GM10847 (cell line): ENCODE measurements around the gene KRTAP12-4.
"Not testable (repeated sequence)": the region's sequence is repeated elsewhere in the genome, so short reads cannot be mapped to it uniquely, and the experiment has no call there.

Experiments used
- POLR2A ChIP-seq: IDR thresholded peaks from 2 replicates; pipeline ENCODE4 v1.6.1; 2011; ENCODE audit not compliant: insufficient read length; ENCODE audit errors: extremely low read depth

Gene KRTAP12-4

DNA sequence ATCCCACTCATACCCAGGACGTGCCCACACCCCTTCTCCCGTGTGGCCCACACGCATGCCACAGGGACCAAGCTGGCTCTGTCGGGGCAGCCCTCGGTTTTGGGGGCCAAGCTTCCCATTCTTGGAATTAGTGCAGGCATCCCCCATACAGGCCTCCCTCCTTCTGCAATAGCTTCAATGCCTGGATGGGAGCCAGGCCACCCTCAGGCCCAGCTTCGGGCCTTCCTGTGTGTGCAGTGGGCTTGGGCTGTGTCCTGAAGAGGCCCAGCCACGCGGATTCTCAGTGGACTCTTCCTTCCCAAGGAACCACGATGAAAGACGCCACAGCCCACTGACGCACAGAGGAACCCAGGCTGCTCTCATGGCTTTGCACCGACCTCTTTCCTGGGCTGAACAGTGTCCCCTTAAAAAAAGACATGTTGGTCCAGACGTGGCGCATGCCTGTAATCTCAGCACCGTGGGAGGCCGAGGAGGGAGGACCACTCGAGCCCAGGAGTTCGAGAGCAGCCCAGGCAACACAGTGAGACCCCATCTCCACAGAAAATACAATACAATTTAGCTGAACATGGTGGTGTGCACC is 4.8 kb downstream of the KRTAP12-4 start:
- TF ChIP-seq POLR2A, result no peak

DNA sequence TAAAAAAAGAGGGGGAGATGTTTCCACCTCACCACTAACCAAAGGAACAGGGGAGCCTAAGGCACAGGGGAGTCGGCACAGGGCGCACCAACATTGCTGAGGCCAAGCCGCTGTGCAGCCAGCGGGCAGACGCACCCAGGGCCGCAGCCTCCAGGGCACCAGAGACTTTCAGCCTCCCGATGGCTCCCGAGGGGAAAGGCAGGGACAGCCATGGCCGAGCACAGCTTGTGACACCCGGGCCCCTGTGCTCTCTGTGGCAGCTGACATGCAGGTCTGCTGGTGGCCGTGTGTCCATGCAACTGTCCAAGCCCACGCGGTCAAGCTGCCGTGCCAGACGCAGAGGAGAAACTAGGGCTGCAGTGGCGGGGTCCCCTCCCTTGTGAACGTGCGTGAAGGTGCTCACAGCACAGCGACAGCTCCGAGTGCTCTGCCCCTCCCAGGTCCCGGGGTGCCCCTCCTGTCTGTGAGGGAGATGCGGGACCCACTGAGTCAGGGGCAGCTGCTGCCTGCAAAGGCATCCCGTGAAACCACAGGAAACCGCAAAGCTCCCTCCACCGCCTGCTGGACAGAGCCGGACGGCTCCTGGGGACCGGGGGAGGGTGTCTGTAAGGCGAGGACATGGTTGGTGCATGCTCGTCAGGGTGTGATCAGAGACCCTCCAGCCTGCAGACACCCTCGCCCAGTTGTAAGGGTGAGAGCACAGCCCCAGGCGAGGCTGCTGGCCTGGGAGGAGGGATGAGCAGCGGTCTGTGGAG is 5.7 kb downstream of the KRTAP12-4 start:
- TF ChIP-seq POLR2A, result no peak

DNA sequence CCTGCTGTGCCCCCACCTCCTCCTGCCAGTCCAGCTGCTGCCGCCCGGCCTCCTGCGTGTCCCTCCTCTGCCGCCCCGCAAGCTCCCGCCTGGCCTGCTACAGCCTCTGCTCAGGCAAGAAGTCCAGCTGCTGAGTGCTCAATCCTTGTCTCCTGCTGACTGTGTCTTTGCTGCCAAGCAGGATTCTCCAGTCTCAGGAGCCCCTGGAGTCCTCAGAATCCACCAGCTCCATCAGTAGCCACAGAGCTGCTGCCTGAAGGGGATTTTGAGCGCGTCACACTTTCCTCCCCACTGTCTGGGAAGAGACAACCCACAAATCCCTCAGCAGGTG is 7.3 kb downstream of the KRTAP12-4 start:
- no peak for TF ChIP-seq POLR2A

DNA sequence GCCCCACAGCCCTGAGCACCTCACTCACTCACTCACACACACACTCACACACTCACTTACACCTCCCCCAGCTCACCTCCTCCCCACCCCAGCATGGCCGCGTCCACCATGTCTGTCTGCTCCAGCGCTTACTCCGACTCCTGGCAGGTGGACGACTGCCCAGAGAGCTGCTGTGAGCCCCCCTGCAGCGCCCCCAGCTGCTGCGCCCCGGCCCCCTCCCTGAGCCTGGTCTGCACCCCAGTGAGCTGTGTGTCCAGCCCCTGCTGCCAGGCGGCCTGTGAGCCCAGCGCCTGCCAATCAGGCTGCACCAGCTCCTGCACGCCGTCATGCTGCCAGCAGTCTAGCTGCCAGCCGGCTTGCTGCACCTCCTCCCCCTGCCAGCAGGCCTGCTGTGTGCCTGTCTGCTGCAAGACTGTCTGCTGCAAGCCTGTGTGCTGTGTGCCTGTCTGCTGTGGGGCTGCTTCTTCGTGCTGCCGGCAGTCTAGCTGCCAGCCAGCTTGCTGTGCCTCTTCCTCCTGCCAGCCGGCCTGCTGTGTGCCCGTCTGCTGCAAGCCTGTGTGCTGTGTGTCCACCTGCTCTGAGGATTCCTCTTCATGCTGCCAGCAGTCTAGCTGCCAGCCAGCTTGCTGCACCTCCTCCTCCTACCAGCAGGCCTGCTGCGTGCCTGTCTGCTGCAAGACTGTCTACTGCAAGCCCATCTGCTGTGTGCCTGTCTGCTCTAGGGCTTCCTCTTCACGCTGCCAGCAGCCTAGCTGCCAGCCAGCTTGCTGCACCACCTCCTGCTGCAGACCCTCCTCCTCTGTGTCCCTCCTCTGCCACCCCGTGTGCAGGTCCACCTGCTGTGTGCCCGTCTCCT is 7.9 kb downstream of the KRTAP12-4 start, which contains the start of gene KRTAP10-11:
KRTAP10-11 (plus strand) TSS at position 49 of the 856 bp plus-strand sequence; CDS start at position 94, 45 bp downstream.
- TF ChIP-seq POLR2A, result not testable (repeated sequence)

DNA sequence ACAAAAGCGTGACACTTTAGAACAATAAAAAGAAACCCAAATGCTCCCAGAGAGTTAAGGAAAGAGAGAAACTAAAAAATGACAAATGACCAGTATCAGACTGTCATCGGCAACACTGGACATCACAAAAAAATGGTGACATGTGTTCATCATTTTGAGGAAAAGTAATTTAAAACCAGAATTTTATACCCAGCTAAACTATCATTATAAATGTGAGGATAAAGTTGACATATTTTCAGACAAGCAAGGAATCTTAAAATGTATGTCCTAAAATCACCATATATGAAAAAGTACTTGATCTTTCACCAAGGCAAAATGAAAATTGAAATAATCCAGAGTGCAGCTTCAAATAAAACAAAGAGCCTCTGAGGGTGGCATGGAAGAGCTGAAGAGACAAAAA is 9.6 kb downstream of the KRTAP12-4 start:
- no peak for TF ChIP-seq POLR2A

DNA sequence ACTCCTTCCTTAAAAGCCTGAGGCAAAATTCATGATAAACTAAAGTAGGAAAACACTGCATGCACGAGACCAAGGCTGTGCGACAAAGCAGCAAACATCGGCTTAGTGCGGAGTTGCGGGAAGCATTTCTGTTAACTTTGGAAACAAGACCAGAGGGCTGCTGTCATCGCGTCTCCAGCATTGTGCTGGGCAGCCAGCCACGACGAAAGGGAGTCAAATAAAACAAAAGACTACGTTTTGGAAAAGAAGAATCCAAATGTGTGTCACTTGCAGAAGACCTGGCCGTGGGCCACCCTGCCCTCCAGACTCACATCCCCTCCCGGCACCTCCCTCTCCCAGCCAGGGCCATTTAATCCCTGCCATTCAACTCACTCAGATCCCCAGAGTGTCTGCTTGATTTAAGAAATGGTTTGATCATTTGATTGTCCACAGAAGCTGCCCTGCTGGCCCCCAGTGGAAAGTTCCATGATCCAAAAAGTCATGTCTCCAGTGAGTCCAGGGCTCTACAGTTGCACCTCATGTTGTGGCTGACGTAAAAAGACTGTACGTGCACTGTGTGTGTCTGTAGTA is 10.6 kb downstream of the KRTAP12-4 start:
- no peak for TF ChIP-seq POLR2A

DNA sequence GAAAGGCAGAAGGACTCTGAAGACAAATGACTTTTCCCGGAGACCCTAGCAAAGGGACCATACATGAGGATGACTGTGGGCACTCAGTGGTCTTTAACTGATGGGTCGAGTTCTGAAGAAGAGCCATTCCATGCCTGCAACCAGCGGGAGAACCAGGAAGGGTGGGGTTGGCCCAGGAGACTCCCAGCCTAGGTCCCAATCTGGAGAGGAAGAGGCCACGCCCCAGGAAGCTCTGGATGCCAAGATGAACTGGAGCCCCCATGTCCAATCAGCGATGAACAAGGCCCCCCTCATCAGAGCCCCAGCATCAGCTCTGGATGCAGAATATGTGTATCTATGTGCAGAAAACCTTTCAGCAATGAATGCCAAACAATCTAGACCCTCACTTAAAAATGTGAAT is 13.7 kb downstream of the KRTAP12-4 start:
- no peak for TF ChIP-seq POLR2A

DNA sequence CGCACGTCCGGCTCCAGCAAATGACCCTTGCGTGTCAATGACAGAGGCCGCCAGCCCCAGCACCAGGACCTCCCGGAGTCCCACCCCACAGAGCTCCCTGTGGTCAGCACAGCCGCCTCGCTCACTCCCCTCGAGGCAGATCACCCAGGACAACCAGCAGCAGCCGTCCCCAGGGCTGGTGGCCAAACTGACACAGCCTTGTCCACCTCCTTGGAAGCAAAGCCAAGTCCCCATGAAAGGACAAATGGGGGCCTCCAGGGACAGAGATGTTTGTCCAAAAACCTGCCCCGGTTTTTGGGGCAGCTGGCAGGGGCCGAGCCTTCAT is 15.2 kb downstream of the KRTAP12-4 start:
- TF ChIP-seq POLR2A, result no peak

DNA sequence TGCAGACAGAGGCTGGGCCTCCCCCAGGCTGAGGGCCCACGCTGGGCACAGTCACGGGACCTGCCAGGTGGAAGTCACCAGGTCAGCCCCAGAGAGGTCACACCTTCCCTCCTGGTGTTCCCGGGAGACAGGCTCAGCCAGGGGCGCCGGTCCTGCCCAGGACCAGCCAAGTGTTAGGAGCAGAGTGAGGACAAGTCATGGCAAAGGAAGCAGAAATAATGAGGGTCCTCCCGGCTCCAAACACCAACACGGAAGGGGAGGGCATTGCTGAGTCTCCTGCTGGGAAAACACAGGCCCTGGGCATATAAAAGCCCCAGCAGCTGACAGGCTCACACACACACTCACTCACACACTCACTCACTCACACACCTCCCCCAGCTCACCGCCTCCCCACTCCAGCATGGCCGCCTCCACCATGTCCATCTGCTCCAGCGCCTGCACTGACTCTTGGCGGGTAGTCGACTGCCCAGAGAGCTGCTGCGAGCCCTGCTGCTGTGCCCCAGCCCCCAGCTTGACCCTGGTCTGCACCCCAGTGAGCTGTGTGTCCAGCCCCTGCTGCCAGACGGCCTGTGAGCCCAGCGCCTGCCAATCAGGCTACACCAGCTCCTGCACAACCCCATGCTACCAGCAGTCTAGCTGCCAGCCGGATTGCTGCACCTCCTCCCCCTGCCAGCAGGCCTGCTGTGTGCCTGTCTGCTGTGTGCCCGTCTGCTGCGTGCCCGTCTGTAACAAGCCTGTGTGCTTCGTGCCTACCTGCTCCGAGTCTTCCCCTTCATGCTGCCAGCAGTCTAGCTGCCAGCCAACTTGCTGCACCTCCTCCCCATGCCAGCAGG is 17.2 kb downstream of the KRTAP12-4 start, which contains the start of gene KRTAP10-10:
KRTAP10-10 (plus strand) TSS at position 339 of the 833 bp plus-strand sequence; CDS start at position 401, 62 bp downstream.
- TF ChIP-seq POLR2A, result no peak

DNA sequence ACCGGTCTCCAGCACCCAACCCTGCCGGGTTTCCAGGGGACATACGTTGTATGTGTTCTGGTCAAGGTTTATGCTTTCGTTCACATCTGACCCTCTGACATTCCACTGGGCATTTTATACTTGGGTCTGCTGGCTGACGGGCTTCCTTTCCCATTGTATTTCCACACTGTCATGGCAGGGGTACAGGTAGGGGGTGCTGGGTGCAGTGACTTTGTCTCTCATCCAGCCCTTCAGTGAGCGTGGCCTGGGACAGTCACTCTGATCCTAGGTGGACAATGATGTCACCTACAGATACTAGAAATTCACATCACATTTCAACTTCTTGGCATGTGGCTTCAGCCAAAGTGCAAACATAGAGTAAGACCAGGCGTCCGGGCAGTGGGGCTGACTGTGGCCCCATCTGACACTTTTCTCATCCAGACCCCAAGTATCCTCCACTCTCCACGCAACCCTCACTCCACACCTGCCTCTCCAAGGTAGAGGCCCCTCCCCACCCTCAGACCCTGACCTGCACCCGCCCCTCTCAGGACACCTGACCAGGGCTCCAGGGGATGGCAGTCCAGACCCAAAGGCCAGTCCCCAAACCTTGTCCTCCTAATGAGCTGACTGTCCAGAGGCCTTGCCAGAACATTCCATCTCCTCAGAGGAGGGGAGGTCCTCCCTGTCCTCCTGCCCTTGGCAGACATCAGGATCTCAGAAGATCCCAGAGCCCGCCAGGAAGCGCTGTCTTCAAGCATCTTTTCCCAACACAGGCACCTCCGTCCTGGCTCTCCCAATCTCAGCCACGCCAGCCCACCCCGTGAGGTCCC is 18.0 kb downstream of the KRTAP12-4 start:
- no peak for TF ChIP-seq POLR2A

DNA sequence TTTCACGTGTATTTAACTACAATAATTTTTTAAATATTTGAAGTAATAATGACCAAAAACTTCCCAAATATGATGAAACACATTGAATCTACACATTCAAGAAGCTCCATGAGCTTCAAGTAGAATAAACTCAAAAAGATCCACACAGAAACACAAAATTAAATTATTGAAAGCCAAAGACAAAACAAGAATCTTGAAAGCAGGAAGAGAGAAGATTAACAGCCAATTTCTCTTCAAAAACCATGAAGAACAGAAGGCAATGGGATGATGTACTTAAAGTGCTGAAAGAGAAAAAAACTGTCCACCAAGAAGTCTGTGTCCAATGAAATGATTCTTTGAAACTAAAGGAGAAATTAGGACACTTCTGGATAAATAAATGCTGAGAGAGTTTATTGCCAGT is 22.4 kb downstream of the KRTAP12-4 start:
- no peak for TF ChIP-seq POLR2A

DNA sequence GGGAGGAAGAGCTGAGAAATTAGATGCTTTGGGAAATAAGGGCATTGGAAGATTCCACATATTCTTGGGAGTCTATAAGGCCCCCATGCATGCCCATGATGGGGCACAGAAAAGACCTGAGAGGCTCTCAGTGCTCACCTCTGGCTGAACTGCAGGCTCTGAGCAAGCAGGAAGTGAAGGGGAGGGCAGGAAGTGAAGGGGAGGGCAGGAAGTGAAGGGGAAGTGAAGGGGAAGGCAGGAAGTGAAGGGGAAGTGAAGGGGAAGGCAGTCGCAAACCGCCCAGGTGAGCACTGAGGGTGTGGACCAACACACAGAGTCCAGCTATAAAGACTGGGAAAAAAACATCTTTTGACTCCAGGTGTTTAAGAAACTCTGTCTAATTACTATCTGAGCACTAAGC is 24.0 kb downstream of the KRTAP12-4 start:
- TF ChIP-seq POLR2A, result no peak

DNA sequence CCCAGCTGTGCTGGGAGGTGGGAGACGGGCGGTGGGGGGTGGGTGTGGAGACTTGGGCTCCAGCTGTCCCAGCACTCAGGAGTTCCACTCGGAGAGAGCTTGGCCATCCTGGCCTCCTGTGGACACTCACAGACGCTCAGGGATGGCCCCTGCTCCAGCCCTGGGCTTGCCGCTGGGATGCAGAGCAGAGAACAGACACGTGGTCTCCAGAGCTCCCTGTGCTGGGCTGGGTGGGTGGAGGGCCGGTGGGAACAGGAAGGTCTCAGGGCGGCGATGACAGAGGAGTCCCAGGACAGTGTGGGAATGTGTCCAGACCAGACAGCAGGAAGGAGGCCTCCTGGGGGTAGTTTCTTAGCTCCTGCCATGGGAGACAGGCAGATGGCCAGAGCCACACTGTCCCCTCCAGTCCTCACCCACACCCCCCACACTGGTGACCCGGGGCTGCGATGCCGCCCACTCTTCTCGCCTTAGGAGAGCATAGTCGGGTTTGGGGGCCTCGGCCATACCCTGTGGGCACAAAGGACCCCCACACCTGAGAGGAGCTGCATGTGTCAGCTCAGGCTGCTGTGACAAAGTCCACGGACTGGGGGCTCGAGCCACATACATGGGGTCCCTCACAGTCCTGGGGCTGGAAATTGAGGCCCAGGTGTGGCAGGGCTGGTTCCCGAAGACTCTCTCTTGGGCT is 25.6 kb downstream of the KRTAP12-4 start:
- no peak for TF ChIP-seq POLR2A
